Hepatocyte (in vitro differentiated cells): ENCODE measurements around the gene SERGEF.

ENCODE experiments used
- EZH2 ChIP-seq: fragments of 200-600 bp; sonication (generic); IDR thresholded peaks from 2 replicates; pipeline ENCODE4 v1.6.1; 2016; ENCODE audit warnings: antibody characterized with exemption, mild to moderate bottlenecking, borderline replicate concordance
- EZH2phosphoT487 ChIP-seq: fragments of 200-600 bp; sonication (generic); IDR thresholded peaks from one replicate; pipeline ENCODE4 v1.6.1; 2018; ENCODE audit warnings: antibody characterized with exemption, mild to moderate bottlenecking, low read depth, moderate library complexity; ENCODE audit not compliant: unreplicated experiment, severe bottlenecking
- TF ChIP-seq, protein P1 (sequence below): fragments of 200-600 bp; sonication (generic); IDR thresholded peaks from 2 replicates; pipeline ENCODE4 v1.5.1; 2016; ENCODE audit warnings: antibody characterized with exemption, mild to moderate bottlenecking; ENCODE audit not compliant: poor library complexity

DNA sequence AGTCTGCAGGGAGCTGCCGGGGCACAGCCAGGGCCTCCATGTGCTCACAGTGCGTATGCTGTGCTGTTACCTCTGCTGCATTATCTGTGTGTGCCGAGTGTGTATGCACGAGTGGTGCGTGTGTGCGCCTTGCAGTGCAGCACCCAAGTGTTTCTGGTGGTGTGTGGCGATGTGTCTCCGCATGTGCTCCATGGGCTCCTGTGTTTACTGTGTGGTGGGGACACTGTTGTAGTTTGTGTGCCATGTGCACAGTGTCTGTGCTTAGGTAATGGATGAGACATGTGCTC lies 246.8 kb downstream of the SERGEF start:
- TF ChIP-seq, protein P1, sequence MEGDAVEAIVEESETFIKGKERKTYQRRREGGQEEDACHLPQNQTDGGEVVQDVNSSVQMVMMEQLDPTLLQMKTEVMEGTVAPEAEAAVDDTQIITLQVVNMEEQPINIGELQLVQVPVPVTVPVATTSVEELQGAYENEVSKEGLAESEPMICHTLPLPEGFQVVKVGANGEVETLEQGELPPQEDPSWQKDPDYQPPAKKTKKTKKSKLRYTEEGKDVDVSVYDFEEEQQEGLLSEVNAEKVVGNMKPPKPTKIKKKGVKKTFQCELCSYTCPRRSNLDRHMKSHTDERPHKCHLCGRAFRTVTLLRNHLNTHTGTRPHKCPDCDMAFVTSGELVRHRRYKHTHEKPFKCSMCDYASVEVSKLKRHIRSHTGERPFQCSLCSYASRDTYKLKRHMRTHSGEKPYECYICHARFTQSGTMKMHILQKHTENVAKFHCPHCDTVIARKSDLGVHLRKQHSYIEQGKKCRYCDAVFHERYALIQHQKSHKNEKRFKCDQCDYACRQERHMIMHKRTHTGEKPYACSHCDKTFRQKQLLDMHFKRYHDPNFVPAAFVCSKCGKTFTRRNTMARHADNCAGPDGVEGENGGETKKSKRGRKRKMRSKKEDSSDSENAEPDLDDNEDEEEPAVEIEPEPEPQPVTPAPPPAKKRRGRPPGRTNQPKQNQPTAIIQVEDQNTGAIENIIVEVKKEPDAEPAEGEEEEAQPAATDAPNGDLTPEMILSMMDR: no peak
- TF ChIP-seq EZH2phosphoT487 (no peak), EZH2 (no peak)
